ENCODE results near the gene CHURC1. TPM values are rescaled to one million over a fixed set of nuclear protein-coding genes. Genes with fewer than 3 reads are reported as not detected.

CHURC1 gene
- total RNA-seq, 4 donors from 2014 or later: 50.9 to 93.8 (median 87.7) TPM

DNA sequence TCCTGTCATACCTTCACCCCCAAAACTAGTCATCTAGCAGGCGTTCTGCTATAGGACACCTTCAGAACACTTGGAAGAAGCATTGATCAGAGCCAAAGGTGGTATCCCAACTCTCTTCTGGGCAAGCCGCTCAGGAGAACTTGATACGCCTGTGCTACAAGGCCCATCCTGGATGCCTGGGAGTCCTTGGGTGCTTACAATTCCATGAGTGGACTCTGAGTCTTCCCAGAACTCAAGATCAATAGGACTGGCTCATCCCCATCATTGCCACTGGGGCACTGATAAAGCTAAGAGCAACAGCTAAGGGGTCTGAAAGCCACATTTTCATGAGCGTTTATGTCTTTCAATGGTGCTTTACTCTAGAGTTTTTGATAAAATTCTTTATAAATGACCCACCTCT is 36.4 kb upstream of the CHURC1 start:
- no peak for TF ChIP-seq POLR2AphosphoS5 (IDR thresholded peaks at IDR 0.05)
- TF ChIP-seq EP300 (IDR thresholded peaks at IDR 0.05): no peak
- TF ChIP-seq, protein P1, sequence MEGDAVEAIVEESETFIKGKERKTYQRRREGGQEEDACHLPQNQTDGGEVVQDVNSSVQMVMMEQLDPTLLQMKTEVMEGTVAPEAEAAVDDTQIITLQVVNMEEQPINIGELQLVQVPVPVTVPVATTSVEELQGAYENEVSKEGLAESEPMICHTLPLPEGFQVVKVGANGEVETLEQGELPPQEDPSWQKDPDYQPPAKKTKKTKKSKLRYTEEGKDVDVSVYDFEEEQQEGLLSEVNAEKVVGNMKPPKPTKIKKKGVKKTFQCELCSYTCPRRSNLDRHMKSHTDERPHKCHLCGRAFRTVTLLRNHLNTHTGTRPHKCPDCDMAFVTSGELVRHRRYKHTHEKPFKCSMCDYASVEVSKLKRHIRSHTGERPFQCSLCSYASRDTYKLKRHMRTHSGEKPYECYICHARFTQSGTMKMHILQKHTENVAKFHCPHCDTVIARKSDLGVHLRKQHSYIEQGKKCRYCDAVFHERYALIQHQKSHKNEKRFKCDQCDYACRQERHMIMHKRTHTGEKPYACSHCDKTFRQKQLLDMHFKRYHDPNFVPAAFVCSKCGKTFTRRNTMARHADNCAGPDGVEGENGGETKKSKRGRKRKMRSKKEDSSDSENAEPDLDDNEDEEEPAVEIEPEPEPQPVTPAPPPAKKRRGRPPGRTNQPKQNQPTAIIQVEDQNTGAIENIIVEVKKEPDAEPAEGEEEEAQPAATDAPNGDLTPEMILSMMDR (IDR thresholded peaks at IDR 0.05): no peak
- TF ChIP-seq POLR2A (IDR thresholded peaks at IDR 0.05): no peak
- 93% methylated on average over 4 of the region's 4 CpGs for WGBS
- peaks cover 36% of the 10 kb centered on the region for H3K27me3 ChIP-seq

DNA sequence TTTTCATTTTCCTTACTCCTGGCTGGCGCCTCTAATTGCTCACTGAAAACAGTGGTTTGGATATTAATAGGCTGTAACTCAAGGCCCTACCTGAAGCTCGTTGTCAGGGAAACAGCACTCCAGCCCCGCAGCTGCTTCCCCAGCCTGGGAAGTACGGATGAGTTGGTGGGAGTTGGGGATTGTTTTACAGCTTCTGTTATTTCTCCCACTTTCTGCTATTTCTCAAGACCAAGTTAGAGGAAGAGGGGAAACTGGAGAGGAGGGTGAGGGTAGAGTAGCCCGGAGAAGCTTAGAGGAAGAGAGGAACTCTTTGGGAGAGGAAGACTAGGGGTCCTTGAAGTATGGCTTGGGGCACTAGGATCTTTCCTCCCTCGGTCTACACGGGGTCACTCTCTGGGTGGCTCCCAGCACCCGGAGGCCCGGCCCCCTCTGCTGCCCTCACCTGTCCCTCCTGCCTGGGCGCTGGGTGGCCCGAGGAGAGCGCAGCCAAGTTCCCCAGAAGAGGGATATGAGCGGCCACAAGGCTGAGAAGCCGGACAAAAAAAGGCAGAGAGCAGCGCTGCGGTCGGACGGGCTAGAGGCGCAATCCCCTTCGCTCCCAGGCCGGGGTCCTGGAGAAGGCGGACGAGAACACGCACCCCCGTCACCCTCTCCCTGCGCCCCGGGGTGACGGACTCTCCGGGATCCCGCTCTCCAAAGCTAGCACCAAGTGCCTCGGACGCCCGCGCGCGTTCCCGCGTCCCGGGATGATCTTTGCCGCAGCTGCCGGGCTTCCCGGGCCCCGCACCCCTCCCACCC is 35.2 kb upstream of the CHURC1 start:
- H3K4me1 ChIP-seq: peaks cover 20% of the 10 kb centered on the region
- no peaks in the 10 kb centered on the region for H3K9me3 ChIP-seq
- peak in 1 of 2 donors; percentile 60 for DNase-seq (ENCODE audit: low spot score in 2 of 2)
- no peak overlapping the region for H3K27ac ChIP-seq
- TF ChIP-seq, protein P1 (IDR thresholded peaks at IDR 0.05): no peak
- TF ChIP-seq POLR2A (IDR thresholded peaks at IDR 0.05): no peak
- no peak for TF ChIP-seq EP300 (IDR thresholded peaks at IDR 0.05)
- no peak for TF ChIP-seq POLR2AphosphoS5 (IDR thresholded peaks at IDR 0.05)
- H3K27me3 ChIP-seq: peaks cover 36% of the 10 kb centered on the region
- H3K36me3 ChIP-seq: no peaks in the 10 kb centered on the region
- 24% methylated on average over 22 of the region's 43 CpGs for WGBS
- H3K4me3 ChIP-seq: peak overlapping the region; percentile 54

More for the DNA sequence above, 36.4 kb upstream of the CHURC1 start:
- H3K27ac ChIP-seq: no peak overlapping the region
- no peaks in the 10 kb centered on the region for H3K36me3 ChIP-seq
- peaks cover 20% of the 10 kb centered on the region for H3K4me1 ChIP-seq
- no peak overlapping the region for H3K4me3 ChIP-seq
- DNase-seq (ENCODE audit: low spot score in 2 of 2): no peak
- H3K9me3 ChIP-seq: no peaks in the 10 kb centered on the region

DNA sequence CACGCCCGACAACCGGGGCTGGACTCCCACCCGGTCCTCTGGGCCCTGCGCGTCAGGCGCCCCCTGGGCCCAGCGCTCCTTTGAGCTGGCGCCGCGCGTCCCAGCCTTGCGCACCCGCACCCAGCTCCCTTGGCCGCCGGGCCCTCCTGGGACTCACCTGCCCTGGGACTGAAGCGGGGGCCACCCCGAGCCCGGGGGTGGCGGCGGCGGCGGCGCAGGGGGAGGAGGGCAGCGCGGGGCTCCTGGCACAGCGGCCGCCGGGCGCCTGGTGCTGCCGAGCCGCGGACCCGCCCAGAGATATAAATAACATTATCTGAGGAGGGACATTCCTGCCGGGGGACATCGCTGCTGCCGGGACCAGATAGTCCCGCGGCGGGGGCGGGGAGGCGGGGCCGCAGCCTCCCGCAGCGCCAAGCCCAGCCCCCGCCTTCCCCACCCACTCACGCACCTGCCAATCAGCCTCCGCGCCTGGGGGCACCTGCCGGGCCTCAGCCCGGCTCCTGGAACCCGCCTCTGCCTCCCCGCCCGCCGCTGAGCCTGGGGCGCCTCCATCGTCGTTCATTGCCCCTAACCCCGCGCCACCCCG is 34.5 kb upstream of the CHURC1 start, which contains the start of gene SPTB:
Gene SPTB (minus strand): TSS at position 273 of the 586 bp plus-strand sequence. CDS start 56,813 bp downstream, outside the sequence.
- H3K4me1 ChIP-seq: peaks cover 20% of the 10 kb centered on the region
- H3K27ac ChIP-seq: no peak within 1 kb of the TSS
- peak in 1 of 2 donors; percentile 64 for DNase-seq (ENCODE audit: low spot score in 2 of 2)
- no peak for TF ChIP-seq POLR2AphosphoS5 (IDR thresholded peaks at IDR 0.05)
- TF ChIP-seq, protein P1 (IDR thresholded peaks at IDR 0.05): no peak
- TF ChIP-seq POLR2A (IDR thresholded peaks at IDR 0.05): no peak
- TF ChIP-seq EP300 (IDR thresholded peaks at IDR 0.05): no peak
- peak within 1 kb of the TSS; percentile 54 for H3K4me3 ChIP-seq
- H3K9me3 ChIP-seq: no peaks in the 10 kb centered on the region
- 1% methylated on average over 12 of the region's 61 CpGs for WGBS
- no peaks in the 10 kb centered on the region for H3K36me3 ChIP-seq
- H3K27me3 ChIP-seq: peaks cover 36% of the 10 kb centered on the region

DNA sequence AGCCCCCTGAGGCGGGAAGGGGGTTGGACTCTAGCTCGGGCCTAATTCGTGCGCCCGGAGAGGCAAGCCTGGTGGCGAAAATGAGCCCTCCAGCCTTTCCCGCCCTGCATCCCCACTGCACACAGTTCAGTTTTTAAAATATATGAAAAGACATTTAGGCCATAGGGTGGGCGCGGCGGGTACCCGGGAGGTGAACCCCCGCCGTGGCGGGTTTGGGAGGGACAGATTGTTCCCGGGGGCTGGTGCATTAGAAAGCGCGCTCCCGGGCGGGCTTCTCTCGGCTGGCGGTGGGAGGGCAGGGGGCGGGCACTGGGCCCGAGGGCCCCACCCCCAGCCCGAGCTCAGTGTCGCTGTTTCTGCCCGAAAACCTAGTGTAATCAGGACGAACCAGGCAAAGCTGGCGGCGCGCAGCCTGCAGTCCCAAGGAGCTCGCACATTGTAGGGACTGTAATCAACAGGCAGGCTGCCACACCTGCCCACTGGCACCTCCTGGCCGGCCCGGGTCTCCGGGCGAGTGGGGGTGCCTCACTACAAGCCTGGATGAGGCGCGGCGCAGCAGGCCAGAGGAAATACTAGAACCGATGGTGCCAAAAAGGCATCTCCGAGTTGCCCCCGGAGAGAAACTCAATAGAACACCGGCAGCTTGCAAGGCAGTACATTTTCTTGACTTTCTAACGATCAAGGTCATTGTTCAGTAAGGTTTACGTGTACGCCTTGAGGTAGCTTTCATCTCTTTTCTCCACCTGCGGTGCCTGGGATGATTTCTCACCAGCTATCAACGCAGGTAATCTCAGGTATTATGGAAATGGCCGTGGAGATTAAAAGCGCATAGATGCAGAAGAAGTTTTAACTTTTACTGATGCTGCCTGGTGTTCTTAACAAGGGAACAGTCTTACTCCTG is 33.8 kb upstream of the CHURC1 start:
- no peak for TF ChIP-seq POLR2AphosphoS5 (IDR thresholded peaks at IDR 0.05)
- no peak for TF ChIP-seq EP300 (IDR thresholded peaks at IDR 0.05)
- TF ChIP-seq, protein P1 (IDR thresholded peaks at IDR 0.05): no peak
- no peak for TF ChIP-seq POLR2A (IDR thresholded peaks at IDR 0.05)
- peak overlapping the region; percentile 54 for H3K4me3 ChIP-seq
- H3K4me1 ChIP-seq: peaks cover 20% of the 10 kb centered on the region
- H3K27me3 ChIP-seq: peaks cover 36% of the 10 kb centered on the region
- H3K36me3 ChIP-seq: no peaks in the 10 kb centered on the region
- H3K9me3 ChIP-seq: no peaks in the 10 kb centered on the region
- DNase-seq (ENCODE audit: low spot score in 2 of 2): peak in 1 of 2 donors; percentile 60
- H3K27ac ChIP-seq: no peak overlapping the region
- 5% methylated on average over 14 of the region's 49 CpGs for WGBS
